GM21529 (cell line): Measurements from ENCODE around the gene FGF5.

Experiments used
- ATAC-seq: cut with Tn5 transposase; IDR thresholded peaks from one replicate; pipeline ENCODE4 v1.9.1; 2021; ENCODE audit not compliant: unreplicated experiment

The FGF5 gene

GRCh38 chr4:80335226-80335553 lies 68.7 kb downstream of the FGF5 start:
- ATAC-seq = no peak

DNA sequence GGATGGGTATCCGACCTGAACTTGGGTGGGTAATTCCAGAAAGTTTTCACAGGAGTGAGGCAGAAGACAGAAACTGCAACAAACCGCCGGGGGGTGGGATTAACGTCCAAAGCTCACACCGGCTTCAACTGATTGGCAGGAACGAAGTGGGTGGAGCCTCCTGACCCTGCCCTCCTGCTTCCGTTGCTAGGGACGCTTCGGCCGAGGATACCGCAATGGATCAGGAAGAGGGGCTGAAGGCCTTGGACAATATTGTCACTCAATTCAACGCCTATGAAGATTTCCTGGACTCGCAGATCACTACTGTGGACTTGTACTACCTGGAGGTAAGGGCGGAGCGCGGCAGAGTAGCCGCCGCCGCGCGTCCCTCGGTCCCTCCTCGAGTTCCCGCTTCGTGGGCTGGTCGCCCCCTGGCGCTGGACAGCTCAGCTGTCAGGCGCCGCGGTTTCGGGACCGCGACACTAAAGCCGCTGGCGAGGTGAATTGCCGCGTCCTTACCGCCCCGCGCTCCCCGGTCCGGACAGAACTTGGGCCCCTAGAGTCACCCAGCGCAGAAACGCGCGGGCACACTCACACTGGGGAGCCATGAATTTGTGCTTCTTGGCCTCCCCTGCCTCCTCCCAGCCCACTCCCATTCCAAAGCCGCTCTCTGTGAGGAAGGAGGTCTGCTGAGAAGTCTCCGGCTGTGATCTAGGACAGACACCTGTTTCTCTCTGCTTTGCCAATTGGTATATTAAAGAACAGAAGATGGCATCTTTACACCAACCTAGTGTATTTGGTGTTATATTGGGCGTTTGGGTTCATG lies 69.3 kb downstream of the FGF5 start, which contains the start of gene CFAP299:
Gene CFAP299, plus strand, starts transcription at position 177 of the 805 bp plus-strand sequence.
- peak; percentile 99 for ATAC-seq

GRCh38 chr4:80336582-80336981 lies 70.1 kb downstream of the FGF5 start:
- ATAC-seq = no peak

GRCh38 chr4:80340036-80340435 lies 73.6 kb downstream of the FGF5 start:
- ATAC-seq = no peak
